HG02943 (cell line): Measurements from ENCODE around the gene RAD51B.
"Not testable (repeated sequence)": the region's sequence is repeated elsewhere in the genome, so short reads cannot be mapped to it uniquely, and the experiment has no call there.

Experiments
- ATAC-seq: cut with Tn5 transposase; IDR thresholded peaks from one replicate; pipeline ENCODE4 v1.9.1; 2021; ENCODE audit warnings: mild to moderate bottlenecking, low read depth, moderate library complexity; ENCODE audit not compliant: unreplicated experiment

RAD51B gene

GRCh38 chr14:68279777-68280233, 460.2 kb downstream of the RAD51B start:
- ATAC-seq, result no peak

- ATAC-seq, result no peak
Observed at GRCh38 chr14:68281497-68281896, 461.9 kb downstream of the RAD51B start.

DNA sequence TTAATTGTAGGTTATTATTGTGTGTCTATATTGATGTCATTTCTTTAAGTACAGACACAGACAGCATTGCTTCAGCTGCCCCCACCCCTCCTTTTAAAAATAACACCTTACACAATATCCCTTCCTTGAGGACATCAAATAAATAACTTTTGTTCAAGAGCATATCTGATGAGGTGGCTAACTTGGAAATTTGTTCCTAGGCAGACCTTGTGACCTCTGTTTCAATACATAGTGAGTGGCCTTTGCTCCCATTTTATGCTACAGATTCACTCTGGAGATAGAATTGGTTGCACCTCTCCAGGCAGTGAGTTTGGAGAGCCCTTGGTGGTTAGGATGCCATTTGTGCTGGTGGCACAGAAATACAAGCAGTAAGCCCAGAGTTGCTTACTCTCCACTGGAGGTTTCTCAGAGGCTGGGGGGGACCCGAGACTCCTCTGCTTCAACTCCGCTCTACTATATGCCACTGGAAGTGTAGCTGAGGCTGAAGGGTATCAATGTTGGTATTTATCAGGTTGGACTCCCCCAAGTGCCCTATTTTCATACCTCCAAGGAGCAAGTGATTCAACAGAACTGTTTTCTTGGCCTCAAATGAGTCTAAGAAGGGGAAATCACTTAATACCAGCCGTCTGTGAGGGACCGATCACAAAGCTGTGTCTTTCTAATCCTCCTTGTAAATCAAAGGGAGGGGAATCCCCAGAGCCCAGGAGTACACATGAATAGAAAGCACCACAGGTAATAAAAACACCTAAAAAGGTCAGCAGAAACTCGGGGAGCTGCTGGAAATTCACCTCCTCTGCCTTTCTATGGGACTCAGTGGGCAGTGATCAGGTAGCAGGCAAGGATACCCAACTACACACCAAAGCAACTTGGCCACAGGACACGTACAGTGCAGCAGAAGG, 463.1 kb downstream of the RAD51B start:
- ATAC-seq, result no peak

DNA sequence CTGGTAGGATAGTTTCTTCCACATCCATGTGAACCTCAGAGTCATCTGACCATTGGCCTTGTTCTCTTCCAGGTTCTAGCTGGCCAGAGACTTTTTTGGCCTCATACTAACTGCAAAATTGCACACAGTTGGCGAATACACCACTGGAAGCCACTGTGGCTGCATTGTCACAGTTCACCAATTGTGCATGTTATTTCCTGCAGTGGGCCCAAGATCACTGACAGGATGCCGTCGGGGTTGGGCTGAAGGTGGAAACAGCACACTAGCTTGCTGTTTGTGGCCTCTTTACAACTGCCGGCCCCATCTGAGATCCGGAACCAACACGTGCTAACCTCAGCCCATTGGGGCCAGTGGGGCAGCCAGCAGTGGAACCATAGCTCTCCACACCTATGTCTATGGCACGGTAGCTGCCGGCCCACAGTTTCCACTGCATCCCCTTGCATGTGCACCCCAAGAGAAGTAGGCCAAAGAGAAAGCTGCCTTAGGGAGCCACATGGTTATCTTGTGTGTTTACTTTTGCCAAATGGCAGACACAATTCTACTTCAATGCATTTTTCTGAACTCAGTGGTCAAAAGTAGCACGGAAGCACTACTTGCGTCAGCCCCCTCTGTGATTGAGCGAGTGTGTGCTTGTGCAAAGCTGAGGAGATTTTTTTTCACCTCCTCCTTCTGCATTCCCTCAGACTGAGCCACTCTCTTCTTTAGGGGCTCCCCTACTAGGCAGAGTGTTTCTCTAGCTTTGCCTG, 464.0 kb downstream of the RAD51B start:
- ATAC-seq, result peak; percentile 58

GRCh38 chr14:68284333-68284732, 464.8 kb downstream of the RAD51B start:
- ATAC-seq, result no peak

DNA sequence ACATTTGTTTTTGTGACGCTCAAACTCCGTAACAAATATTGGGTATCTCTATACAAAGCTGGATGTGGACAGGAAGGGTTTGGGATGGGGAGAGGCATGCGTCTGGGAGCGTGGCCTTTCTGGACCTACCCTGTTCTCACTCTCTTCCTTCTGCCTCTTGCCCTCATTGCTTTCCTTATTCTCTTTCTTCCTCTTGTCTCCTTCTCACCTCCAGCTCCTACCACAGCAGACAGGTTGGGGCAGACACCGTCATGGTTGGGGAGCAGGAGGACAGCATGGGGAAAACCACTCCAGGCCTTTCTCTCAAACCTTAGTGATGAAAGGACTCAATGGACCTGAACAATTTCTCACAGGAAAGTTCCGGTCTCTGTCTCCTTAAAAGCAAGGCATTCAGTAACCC, 465.3 kb downstream of the RAD51B start:
- no peak for ATAC-seq

DNA sequence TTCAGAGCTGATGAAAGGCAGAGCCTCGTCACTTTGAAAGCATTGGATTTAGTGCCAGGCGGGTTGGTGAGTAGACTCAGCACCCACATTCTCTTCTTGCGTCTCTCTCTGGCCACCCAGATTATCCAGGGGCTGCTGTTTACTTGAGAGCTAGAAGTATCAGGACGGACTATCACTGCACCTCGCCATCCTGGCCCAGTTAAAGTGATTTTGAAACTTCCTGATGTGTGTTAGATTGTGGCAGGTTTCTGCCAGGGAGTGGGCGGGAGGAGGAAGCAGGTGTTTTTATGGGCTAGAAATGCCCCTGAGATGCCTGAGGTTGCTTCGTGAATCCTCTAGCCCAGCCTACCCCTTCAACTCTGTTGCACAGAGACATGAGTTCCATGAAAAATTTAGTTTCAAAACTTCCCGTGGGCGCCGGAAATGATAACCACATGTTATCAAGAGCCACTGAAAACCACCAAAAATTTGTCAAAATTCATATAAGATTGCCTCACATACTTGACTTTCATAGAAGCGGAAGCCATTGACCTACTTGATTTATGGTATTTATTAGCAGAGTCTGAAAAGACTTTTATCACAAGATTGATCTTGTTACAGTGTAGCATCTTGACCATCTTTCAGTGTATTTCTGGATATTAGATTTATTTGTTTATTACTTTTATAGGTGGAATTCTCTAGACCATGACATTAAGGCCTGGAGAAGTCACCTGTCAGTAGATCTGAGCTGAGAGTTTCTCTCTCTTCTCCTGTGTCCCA, 466.0 kb downstream of the RAD51B start:
- no peak for ATAC-seq

DNA sequence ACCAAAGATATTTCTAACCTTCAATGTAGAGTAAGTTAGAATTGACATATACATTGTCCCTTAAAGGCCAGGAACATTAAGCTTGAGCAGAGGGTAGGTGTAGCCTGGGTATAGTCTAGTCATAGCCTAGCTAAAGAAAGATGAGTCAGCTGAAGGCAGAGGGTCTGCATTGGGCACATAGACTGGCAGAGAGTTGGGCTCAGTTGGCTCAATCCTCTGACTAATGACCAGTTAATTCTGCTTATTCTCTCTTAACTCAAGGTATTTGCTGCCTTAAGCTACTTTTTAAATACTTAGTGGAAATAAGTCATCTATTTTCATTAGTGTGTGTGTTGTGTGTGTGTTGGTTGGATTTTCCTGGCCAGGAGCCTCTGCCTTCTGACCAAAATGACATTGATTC, 467.1 kb downstream of the RAD51B start:
- ATAC-seq, result no peak

DNA sequence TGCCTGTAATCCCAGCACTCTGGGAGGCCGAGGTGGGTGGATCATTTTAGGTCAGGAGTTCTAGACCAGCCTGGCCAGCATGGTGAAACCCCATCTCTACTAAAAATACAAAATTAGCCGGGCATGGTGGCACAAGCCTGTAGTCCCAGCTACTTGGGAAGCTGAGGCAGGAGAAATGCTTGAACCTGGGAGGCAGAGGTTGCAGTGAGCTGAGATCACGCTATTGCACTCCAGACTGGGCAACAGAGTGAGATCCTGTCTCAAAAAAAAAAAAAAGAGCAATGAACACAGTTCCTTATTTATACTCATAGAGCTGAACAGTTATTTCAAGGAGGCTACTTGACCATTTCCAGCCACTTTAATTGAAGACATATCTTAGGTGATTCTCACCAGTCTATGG, 469.9 kb downstream of the RAD51B start:
- not testable (repeated sequence) for ATAC-seq

GRCh38 chr14:68291820-68292219, 472.2 kb downstream of the RAD51B start:
- ATAC-seq, result no peak

DNA sequence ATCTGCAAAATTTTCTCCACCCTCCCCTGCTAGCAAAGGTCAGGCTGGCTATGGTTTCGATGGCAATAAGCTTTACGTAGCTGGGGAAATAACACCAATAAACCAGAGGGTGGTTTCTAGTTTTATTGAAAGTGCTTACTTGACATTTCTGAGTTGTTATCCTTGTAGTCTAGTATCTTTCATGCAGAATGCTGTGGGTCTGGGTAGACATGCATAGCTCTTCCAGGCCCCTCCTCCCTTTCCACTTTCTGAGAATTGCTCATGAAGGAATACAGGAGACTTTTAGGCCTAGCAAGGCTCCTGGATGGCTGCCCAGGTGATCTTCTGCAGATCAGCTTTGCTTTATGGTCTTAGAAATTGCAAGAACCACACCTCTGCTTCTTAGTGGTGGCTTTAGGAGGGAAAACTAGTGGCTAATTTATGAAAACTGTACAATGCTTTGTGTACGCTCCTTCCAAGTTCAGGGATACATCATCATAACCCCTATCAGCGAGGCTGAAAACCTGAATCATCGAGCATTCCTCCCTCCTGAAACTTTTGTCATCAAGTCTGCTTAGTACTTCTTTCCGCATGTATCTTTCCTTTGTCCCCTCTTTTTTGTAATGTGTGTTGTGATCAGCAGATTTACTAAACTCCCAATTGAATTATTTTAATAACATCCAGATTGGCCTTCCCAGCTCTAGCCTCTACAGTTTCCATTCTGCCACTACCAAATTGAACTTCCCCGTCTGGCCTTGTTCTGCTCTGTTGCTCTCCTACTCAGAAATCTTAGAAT, 473.0 kb downstream of the RAD51B start:
- no peak for ATAC-seq

- ATAC-seq, result no peak
Observed at GRCh38 chr14:68293404-68293803, 473.8 kb downstream of the RAD51B start.

DNA sequence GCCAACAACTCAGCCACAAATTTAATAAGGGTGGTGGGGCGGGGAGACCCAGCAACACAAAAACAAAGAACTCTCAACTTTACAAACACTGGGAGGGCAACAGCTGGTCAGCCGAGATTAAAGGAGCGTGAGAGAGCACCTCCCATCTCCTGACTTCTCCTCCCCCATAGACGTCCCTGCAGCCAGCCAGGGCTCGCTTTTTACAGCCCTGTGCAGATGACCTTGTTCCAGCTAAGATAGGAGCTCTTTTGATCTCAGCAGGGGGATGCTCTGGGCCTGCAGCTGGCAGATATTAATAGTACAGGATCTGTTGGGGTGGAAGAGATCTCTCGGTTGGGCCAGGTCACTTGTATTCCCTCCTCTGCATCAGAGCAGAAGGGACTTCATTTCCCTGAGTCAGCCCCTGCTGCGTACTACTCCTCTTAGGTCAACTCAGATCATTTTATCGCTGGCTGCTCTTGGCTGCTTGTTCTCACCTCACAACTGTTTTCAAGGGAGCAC, 475.8 kb downstream of the RAD51B start:
- no peak for ATAC-seq

DNA sequence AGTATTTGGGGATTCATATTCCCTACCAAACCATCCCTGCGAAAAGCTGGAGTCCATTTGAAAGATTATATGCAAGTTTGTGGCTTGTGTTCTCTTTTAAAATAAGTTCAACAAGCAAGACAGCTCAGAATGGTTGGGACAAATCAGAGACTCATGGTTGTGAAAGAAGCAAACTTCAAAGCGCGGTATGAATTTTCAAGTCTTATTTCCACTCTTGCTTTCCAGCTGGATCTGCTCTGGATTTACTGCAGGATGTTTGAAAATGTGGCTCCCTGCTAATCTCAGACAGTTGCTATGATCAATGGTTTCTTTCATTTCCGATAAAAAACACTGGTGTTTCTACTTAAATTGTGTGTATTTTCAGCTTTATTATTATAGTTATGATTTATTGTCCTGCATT, 477.5 kb downstream of the RAD51B start:
- ATAC-seq, result no peak

DNA sequence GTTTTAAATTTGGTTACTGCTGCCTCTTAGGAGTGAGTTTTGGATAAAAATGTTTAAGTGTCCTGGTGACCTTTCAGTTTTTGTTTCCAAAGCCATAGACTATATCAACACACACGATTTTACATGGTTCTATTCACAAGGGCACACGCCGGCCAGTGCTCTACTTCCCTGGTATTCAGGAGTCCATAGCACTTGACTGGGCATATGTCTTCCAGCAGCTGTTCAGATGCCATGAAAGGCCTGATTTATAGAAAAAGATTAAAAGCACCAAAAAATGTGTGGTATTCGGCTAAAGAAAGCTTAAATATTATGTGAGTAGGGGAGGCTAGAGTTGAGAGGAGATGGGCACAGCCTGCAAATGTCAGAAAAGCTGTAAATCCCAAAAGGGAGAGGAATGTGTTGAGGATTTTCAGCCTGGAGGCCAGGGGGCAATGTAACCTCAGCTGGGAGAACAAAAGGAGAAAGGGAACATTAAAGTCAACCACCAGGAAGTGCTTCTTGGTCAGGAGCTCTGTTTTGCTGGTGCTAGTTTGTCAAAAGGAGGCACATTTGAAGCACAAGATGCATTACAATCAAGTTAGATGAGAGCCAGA, 478.4 kb downstream of the RAD51B start:
- no peak for ATAC-seq

DNA sequence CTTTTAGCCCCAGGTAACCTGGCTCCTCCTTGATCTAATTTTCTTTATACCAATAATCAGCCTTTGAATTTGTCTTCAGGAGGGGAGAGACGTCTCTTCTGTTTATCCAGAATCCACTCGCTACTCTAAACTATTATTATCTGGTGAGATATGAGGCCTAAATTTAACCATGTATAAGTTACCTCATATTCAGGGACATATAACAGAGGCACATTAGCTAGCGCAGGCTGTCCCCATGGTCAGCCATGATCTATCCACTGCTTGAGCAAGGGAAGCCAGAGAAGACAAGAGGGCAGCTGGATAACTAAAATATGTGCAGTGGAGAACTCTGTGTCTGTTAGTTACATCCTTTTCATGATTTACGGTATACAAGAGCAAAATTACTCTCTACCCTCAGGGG, 481.0 kb downstream of the RAD51B start:
- ATAC-seq, result no peak

DNA sequence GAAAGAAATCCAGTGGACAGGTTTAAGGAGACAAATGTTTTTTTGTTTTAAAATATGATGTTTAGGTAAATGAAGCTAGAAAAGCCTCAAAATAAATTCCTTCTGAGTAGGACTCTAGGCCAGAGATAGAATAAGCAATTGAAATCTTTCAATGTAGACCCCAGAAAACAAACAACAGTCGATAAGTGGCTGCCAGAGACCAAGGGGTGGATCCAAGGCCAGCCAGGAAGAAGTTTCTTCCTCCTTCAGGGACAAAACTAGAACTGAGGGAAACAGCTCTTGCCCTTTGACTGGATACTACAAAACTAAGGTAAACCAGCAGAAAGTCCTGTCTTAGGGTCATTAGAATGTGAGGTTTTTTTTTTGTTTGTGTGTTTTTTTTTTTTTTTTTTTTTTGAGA, 481.6 kb downstream of the RAD51B start:
- ATAC-seq, result no peak

DNA sequence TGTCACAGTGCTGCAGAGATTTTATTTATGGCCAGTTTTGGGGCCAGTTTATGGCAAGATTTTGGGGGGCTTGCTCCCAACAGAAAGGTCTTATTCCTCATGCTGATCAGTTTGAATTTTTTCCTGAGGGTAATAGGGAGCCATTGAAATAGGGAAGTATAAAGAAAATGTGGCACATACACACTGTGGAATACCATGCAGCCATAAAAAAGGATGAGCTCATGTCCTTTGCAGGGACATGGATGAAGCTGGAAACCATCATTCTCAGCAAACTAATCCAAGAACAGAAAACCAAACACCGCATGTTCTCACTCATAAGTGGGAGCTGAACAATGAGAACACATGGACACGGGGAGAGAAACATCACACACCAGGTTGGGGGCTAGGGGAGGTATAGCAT, 483.4 kb downstream of the RAD51B start:
- ATAC-seq, result not testable (repeated sequence)

DNA sequence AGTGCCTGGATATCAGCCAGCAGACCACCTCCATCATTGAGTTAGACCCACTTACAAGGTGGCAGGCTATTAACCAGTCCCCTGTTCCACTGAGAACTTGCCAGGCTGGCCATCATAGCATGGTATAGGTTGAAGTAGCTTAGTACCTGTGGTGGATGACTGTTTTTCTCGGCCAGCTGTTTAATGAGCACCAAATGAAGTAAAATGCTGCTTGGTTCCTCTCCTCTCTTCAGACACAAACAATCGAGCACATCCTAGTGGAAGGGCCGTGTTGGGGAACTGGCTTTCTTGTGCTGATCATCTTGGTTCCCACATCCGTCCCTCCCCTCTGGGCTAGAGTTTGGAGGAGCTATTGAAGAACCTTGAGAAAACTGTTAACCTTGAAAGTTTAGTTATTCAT, 486.2 kb downstream of the RAD51B start:
- peak; percentile 20 for ATAC-seq
